HEK293T (cell line): ENCODE measurements around the gene PCDHA1.

Experiments used
- CTCF ChIA-PET: fragments of 350-600 bp; formaldehyde crosslinking; extraction: SDS; loops from one replicate; lab custom pipeline; 2021; ENCODE audit warnings: antibody characterized with exemption, inconsistent platforms; lab: Yijun Ruan, JAX
- POLR2A ChIA-PET: fragments of 350-600 bp; formaldehyde crosslinking; extraction: SDS; loops from one replicate; lab custom pipeline; 2020; ENCODE audit warnings: antibody characterized with exemption, inconsistent platforms; lab: Yijun Ruan, JAX
- DNase-seq: peaks from one replicate; pipeline ENCODE4 v3.0.0; 2012; ENCODE audit warnings: mixed read lengths; ENCODE audit errors: extremely low spot score
- ARNT ChIP-seq: fragments of 450-650 bp; IDR thresholded peaks from 2 replicates; pipeline ENCODE4 v1.6.1; 2017; ENCODE audit warnings: mild to moderate bottlenecking
- BHLHE40 ChIP-seq: fragments of 450-650 bp; IDR thresholded peaks from 2 replicates; pipeline ENCODE4 v1.6.1; 2016; ENCODE audit warnings: mild to moderate bottlenecking, moderate library complexity, borderline replicate concordance
- CTBP1 ChIP-seq: fragments of 450-650 bp; IDR thresholded peaks from 2 replicates; pipeline ENCODE4 v1.6.1; 2016; ENCODE audit warnings: borderline replicate concordance
- ELF4 ChIP-seq: fragments of 450-650 bp; IDR thresholded peaks from 2 replicates; pipeline ENCODE4 v1.6.1; 2017; ENCODE audit warnings: antibody characterized with exemption
- FOXA1 ChIP-seq: fragments of 450-650 bp; IDR thresholded peaks from 2 replicates; pipeline ENCODE4 v1.6.1; 2016; ENCODE audit warnings: mild to moderate bottlenecking
- FOXK2 ChIP-seq: fragments of 450-650 bp; IDR thresholded peaks from 2 replicates; pipeline ENCODE4 v1.6.1; 2016; ENCODE audit warnings: mild to moderate bottlenecking
- FOXM1 ChIP-seq: fragments of 450-650 bp; IDR thresholded peaks from 2 replicates; pipeline ENCODE4 v1.6.1; 2017; ENCODE audit warnings: mild to moderate bottlenecking, borderline replicate concordance
- HDGF ChIP-seq: fragments of 450-650 bp; IDR thresholded peaks from 2 replicates; pipeline ENCODE4 v1.6.1; 2017; ENCODE audit warnings: antibody characterized with exemption, borderline replicate concordance
- L3MBTL2 ChIP-seq: fragments of 450-650 bp; conservative IDR thresholded peaks from 2 replicates; pipeline ENCODE4 v1.6.1; 2016; ENCODE audit warnings: mild to moderate bottlenecking
- LEF1 ChIP-seq: fragments of 450-650 bp; IDR thresholded peaks from 2 replicates; pipeline ENCODE4 v1.6.1; 2017; ENCODE audit warnings: mild to moderate bottlenecking, borderline replicate concordance
- NFRKB ChIP-seq: fragments of 450-650 bp; IDR thresholded peaks from 2 replicates; pipeline ENCODE4 v1.6.1; 2016; ENCODE audit warnings: mild to moderate bottlenecking, moderate library complexity
- SP1 ChIP-seq: fragments of 450-650 bp; IDR thresholded peaks from 2 replicates; pipeline ENCODE4 v1.6.1; 2017
- SUZ12 ChIP-seq: fragments of 450-650 bp; IDR thresholded peaks from 2 replicates; pipeline ENCODE4 v1.6.1; 2016; ENCODE audit warnings: mild to moderate bottlenecking
- TARDBP ChIP-seq: fragments of 450-650 bp; IDR thresholded peaks from 2 replicates; pipeline ENCODE4 v1.6.1; 2016
- ZNF384 ChIP-seq: fragments of 450-650 bp; IDR thresholded peaks from 2 replicates; pipeline ENCODE4 v1.6.1; 2016
- TF ChIP-seq, protein P1 (sequence below): fragments of 450-650 bp; IDR thresholded peaks from 2 replicates; pipeline ENCODE4 v1.6.1; 2016

Gene PCDHA1

GRCh38 chr5:140883373-140883772, 97.4 kb downstream of the PCDHA1 start:
- TF ChIP-seq TARDBP (no peak), FOXK2 (no peak), BHLHE40 (no peak), NFRKB (no peak), SUZ12 (no peak), CTBP1 (no peak), HDGF (no peak)
- TF ChIP-seq, protein P1, sequence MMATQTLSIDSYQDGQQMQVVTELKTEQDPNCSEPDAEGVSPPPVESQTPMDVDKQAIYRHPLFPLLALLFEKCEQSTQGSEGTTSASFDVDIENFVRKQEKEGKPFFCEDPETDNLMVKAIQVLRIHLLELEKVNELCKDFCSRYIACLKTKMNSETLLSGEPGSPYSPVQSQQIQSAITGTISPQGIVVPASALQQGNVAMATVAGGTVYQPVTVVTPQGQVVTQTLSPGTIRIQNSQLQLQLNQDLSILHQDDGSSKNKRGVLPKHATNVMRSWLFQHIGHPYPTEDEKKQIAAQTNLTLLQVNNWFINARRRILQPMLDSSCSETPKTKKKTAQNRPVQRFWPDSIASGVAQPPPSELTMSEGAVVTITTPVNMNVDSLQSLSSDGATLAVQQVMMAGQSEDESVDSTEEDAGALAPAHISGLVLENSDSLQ = no peak
- CTCF ChIA-PET = no interaction called here
- POLR2A ChIA-PET = no interaction called here
- no peak for DNase-seq

- POLR2A ChIA-PET = no interaction called here
- CTCF ChIA-PET = no interaction called here
Measured at GRCh38 chr5:140883927-140884697, 98.2 kb downstream of the PCDHA1 start.

GRCh38 chr5:140916325-140916724, 130.4 kb downstream of the PCDHA1 start:
- no peak for TF ChIP-seq ZNF384
- TF ChIP-seq, protein P1 = no peak
- no peak for TF ChIP-seq LEF1
- no peak for TF ChIP-seq ELF4
- no peak for TF ChIP-seq BHLHE40
- TF ChIP-seq CTBP1 = no peak
- no peak for TF ChIP-seq HDGF
- TF ChIP-seq FOXK2 = no peak
- TF ChIP-seq L3MBTL2 = no peak
- TF ChIP-seq NFRKB = no peak
- no peak for TF ChIP-seq SP1
- ChIA-PET CTCF (interaction anchor here (1.2 kb wide), 1 partner anchor 9 kb away, joined by 3 read pairs; the partner anchor contains the start of gene PCDHAC1), POLR2A (no interaction called here)
- DNase-seq = no peak

More at GRCh38 chr5:140883927-140884697, 98.2 kb downstream of the PCDHA1 start:
- no peak for DNase-seq
- TF ChIP-seq ZNF384 = no peak
- no peak for TF ChIP-seq ARNT
- TF ChIP-seq SP1 = no peak
- TF ChIP-seq L3MBTL2 = no peak
- TF ChIP-seq, protein P1 = no peak
- TF ChIP-seq HDGF = no peak
- TF ChIP-seq FOXM1 = no peak
- TF ChIP-seq FOXA1 = no peak
- no peak for TF ChIP-seq NFRKB
- no peak for TF ChIP-seq SUZ12
- no peak for TF ChIP-seq LEF1
- no peak for TF ChIP-seq CTBP1
- TF ChIP-seq FOXK2 = no peak

DNA sequence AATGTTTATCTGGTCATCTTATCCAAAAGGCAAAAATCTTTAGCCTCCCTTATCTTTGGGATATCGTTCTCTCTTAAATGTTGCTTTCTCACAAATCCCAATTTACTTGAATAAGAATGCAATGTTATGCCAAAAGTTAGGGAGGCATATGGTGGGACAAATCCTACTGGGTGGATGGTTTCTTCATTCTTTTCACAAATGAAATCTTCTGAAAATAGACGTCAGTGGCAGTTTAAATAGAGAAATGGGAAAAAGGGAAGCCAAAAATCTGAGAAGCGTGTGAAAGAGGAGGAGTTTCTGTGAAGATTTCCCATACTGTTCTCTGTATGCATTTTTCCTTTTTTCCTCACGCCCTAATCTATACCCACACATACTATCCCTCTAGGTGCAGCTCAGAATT, 137.7 kb downstream of the PCDHA1 start:
- ChIA-PET CTCF (interaction anchor here (0.5 to 1.0 kb wide), 2 partner anchors 42 to 116 kb away, joined by 3 read pairs; no protein-coding TSS in a partner anchor), POLR2A (no interaction called here)
- TF ChIP-seq ARNT = no peak
- TF ChIP-seq, protein P1 = no peak
- TF ChIP-seq FOXM1 = no peak
- no peak for TF ChIP-seq BHLHE40
- no peak for TF ChIP-seq FOXK2
- TF ChIP-seq ZNF384 = no peak
- TF ChIP-seq LEF1 = no peak
- no peak for TF ChIP-seq CTBP1
- TF ChIP-seq TARDBP = no peak
- no peak for DNase-seq

DNA sequence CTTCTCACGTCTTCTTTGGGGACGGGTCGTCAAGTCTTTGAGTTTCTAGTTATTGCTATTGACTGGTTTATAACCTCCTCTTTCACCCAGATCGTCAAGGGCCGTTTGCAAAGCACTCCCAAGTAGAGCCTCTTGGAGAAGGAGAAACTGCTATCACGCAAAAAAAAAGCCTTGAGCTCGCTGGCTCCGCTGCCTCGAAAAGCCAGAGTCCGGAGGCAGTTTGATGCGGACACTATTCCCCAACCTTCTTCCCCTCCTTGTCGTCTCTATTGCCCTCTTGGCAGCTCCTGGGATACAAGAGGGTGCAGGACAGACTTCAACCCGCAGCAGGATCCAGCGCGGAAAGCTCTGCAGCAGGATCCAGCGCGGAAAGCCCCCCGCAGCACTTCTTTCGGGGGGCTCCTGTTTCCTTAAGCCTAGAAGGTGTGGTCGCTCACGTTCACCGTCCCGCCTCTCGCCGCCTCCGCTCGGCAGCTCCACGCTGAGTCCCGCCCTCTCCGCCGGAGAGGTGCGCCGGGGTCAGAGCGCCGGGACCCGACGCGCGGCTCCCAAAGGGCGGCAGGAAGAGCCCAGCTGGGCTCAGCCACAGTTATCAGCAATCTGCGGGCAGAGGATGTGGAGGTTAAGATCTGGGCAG, 140.0 kb downstream of the PCDHA1 start, which contains the start of gene PCDHAC1:
Gene PCDHAC1 (plus strand): TSS at position 494 of the 637 bp plus-strand sequence. CDS start 594 bp downstream, outside the sequence.
- no peak for DNase-seq
- CTCF ChIA-PET = interaction anchor here (0.6 to 3.4 kb wide), 7 partner anchors 9 to 115 kb away, joined by 3 to 47 read pairs (median 7); partner anchors contain the start of gene PCDHA11
- POLR2A ChIA-PET = interaction anchor here (1.6 to 1.7 kb wide), 2 partner anchors 57 to 114 kb away, joined by 4 to 11 read pairs; partner anchors contain the start of gene PCDHA11
- TF ChIP-seq FOXM1 = no peak
- TF ChIP-seq TARDBP = no peak
- no peak for TF ChIP-seq SUZ12
- TF ChIP-seq ZNF384 = no peak
- no peak for TF ChIP-seq L3MBTL2
- TF ChIP-seq, protein P1 = no peak
- no peak for TF ChIP-seq BHLHE40
- TF ChIP-seq ARNT = no peak
